IPS DF 4.7 (cell line): ENCODE results near the gene KDM4F.

Experiments
- DNase-seq: peaks from one replicate; pipeline ENCODE4 v3.0.0-alpha.2; 2013; ENCODE audit warnings: low spot score; ENCODE audit errors: extremely low read depth

Gene KDM4F

DNA sequence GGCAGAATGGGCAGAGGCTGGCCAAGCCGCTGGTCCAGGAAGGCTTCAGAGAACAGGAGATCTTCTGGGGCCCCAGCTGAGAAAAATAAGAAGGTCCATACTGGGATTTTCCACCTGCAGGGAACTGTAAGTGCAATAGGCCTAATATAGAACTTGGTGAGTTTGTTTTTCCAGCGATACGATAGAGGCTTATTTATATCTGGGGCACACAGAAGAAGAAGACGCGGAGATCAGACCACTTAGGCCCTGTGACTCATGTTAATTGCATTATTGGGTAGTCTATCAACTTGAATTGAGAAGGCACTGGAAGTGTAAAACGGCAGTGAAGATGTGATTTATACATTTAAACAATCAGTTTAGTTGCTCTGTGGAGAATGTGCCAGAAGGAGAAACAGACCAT, 9.8 kb downstream of the KDM4F start:
- DNase-seq, result no peak

DNA sequence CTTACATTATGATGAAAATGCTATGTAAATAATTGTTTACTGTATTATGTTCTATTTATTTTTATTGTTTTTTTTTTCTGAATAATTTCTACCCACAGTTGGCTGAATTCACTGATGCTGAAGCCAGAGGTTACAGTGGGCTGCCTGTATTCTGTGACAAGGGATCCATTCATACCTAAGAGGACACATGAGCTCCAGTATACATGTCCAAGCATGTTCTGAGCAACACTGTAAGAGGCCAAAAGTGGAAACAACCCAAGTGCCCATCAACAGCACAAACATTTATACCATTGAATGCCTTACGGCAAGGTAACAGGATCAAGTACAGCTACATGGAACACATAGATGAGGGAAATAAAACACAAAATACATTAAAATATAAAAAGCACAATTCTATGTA, 16.1 kb downstream of the KDM4F start:
- no peak for DNase-seq

DNA sequence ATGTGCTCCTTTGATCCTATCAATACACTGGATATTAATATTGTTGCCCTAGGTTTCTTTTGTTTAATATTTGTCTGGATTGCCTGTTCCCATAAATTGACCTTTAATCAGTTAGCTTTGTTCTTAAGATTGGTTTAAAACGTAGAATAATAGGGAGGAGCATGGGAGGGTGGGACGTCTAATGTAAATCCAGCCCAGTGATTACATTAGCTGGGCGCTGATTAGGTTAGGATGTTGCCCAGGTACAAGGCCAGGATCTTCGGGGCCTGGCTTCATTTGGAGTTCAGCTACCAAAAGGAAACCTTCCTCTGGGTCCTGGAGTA, 17.5 kb downstream of the KDM4F start, which contains the start of gene SRSF8:
Gene SRSF8 (plus strand): TSS at position 204 of the 323 bp plus-strand sequence. CDS start 308 bp downstream, outside the sequence.
- DNase-seq, result no peak

DNA sequence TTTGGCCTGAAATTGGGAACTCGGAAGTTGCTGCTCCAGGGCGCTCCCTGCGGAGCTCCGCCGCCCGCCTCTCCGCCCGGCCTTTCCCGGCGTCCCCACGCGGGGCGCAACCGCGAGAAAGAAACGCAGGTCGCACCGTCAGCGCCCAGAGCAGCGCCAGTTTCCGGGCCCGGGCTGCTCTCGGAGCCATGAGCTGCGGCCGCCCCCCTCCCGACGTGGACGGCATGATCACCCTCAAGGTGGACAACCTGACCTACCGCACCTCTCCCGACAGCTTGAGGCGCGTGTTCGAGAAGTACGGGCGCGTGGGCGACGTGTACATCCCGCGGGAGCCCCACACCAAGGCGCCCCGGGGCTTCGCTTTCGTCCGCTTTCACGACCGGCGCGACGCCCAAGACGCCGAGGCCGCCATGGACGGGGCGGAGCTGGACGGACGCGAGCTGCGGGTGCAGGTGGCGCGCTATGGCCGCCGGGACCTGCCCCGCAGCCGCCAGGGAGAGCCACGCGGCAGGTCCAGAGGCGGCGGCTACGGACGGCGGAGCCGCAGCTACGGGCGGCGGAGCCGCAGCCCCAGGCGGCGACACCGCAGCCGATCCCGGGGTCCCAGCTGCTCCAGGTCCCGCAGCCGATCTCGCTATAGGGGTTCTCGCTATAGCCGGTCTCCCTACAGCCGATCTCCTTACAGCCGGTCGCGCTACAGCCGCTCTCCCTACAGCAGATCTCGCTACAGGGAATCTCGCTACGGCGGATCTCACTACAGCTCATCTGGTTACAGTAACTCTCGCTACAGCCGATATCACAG, 18.0 kb downstream of the KDM4F start:
- no peak for DNase-seq

DNA sequence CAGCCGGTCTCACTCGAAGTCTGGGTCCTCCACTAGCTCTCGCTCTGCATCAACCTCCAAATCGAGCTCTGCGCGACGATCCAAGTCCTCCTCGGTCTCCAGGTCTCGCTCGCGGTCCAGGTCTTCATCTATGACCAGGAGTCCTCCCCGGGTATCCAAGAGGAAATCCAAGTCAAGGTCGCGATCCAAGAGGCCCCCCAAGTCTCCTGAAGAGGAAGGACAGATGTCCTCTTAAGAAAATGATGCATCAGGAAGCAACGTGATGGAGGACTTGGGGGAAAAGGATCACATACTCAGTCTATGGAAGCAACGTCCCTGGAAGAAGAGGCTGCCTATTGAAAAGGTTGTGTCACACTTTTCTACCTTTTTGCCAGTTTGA, 18.6 kb downstream of the KDM4F start:
- DNase-seq, result no peak

- DNase-seq, result no peak
Observed at GRCh38 chr11:95068549-95068948, 19.3 kb downstream of the KDM4F start.

GRCh38 chr11:95070471-95070870, 21.2 kb downstream of the KDM4F start:
- no peak for DNase-seq

- no peak for DNase-seq
Observed at GRCh38 chr11:95072948-95073347, 23.7 kb downstream of the KDM4F start.

GRCh38 chr11:95074792-95075563, 25.8 kb downstream of the KDM4F start:
- DNase-seq, result no peak

GRCh38 chr11:95076416-95076815, 27.2 kb downstream of the KDM4F start:
- no peak for DNase-seq

DNA sequence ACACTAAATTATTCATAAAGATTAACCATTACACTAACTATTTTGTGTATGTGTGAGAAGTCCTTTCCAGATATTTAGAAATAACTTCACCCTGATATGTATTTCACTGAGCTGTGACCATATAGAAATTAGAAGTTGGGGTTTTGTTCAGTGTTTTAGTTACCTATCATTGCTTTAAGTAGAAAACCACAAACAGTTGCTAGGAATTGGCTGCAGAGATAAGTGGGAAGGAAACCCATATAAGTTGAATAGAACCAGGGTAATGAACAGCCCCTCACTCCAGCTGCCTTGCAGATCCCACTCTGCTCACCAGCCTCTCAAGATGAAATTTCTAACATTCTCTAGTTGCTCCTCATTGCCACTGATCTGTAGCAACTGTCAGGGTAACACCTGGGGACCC, 27.8 kb downstream of the KDM4F start:
- DNase-seq, result no peak

- no peak for DNase-seq
Observed at GRCh38 chr11:95078526-95078925, 29.3 kb downstream of the KDM4F start.

DNA sequence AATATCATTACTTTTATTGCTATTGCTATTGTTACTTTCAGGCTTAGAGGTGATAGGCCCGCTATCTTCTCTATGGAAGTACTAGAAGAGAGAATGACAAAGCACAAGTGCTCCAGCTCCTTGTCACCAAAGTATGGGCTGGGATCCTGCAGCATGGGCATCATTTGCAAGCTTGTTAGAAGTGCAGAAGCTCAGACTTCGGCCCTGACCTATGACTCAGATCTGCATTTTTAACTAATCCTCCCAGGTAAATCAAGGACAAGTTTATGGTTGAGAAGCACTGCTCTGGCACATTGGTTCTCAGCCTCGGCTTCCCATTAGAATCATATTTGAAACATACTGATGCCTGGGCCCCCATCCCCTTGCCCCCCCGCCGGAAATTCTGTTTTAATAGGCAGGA, 31.8 kb downstream of the KDM4F start:
- no peak for DNase-seq

DNA sequence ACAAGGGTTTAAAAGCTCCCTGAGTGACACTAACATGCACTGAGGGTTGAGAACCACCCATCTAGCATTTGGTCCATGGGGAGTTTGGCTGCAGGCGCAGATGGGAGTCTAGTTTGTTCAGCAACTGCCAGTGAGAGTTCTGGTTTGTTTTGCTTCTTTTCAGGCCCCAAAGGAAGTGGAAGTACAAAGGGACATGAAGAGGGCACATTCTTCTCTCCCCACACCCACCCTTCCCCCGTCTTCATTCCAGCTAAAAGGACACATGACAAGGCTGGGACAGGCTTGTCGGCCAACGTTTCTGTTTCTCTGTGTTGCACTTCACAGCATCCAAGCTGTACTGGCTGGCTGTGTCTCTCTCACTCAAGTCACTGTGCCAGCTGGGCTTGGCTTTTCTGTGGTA, 32.2 kb downstream of the KDM4F start:
- DNase-seq, result no peak

DNA sequence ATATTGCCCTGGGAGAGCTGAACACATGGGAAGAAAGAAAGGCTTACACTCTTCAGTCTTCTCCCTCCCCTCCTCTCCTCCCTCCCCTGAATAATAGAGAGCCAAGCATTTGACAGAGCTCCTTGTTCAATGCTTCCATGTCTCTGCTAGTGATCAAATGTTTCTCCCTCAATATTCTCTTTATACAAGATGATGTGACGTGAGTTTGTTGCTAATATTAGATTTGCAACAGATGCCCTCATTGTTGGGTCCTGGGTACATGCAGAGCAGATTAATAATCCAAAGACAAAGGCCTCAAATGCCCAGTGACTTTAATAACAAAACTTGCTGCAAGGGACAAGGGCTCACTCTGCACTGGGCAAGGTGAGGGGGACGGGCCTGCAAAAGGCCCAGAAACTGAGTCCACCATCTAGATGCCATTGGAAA, 33.4 kb downstream of the KDM4F start:
- DNase-seq, result no peak

DNA sequence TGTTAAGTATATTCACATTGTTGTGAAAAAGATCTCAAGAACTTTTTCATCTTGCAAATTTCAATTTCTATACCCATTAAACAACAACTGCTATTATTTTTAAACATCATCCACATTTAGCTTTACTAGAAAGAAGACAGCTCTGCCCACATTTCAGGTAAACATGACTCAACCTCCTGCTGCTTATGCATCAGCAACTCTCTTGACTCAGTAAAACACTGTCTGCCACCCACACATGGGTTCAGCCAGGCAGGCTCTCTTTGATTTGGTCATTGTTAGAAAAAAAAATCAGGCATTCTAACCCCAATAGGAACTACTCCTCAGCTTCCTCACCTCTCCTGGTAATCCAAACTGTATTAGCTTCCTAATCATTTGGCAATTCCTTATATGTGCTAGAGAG, 35.3 kb downstream of the KDM4F start:
- DNase-seq, result no peak

DNA sequence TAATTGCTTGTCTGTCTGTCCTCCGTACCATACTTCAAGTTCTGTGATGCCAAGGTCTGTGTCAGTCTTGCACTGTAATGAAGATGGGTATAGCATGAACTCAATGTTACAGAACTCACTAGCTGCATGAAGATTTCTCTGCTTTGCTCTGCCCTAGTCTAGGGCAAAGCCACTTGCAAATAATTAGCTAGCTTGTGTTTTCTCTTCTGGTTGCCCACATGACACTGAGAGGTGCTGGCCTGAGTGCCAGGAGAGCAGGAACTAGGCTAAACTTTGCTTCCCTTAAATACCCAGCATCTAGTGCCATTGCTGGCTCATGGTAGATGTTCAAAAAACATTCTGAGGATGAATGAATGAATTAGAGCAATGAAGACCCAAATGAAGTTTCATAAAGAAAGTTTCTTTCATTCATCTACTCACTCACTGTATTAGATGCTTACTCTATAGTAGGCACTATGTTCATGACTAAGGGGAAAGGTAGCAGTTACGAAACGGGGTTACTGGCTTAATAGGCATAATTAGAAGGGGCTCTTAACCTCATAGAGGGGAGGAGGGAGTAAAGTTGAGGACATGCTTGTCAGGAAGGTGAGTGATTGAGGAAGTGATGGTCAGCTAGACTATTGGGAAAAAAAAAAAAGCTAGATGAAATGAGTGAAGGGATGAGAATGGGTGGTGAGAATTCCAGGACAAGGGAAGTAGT, 36.0 kb downstream of the KDM4F start:
- no peak for DNase-seq

GRCh38 chr11:95086151-95086550, 36.9 kb downstream of the KDM4F start:
- no peak for DNase-seq

- DNase-seq, result no peak
Observed at GRCh38 chr11:95086836-95087570, 37.8 kb downstream of the KDM4F start.

- no peak for DNase-seq
Observed at GRCh38 chr11:95088946-95089619, 39.9 kb downstream of the KDM4F start.
